ENCODE data around the gene FCRL6. TPM values are rescaled to one million over a fixed set of nuclear protein-coding genes. Genes with fewer than 3 reads are reported as not detected.
A peak's percentile ranks its signal among the peaks of the same experiment; 100 is the strongest.

Gene FCRL6
- total RNA-seq, 4 donors from 2014 or later = 0.45 TPM; not detected in 3

GRCh38 chr1:159825564-159825963 is 23.4 kb downstream of the FCRL6 start:
- no peak for DNase-seq (ENCODE audit: extremely low spot score)
- Histone ChIP-seq H3K9me3 (no peaks in the 10 kb centered on the region), H3K4me3 (no peak overlapping the region), H3K27ac (replicated peaks in 1 of 4) (no peak overlapping the region), H3K27me3 (peaks cover 0 to 33% (median 0%) of the 10 kb centered on the region in 4 donors), H3K36me3 (no peaks in the 10 kb centered on the region), H3K4me1 (peaks cover 0 to 11% (median 0%) of the 10 kb centered on the region in 4 donors)
- no peak for TF ChIP-seq POLR2AphosphoS5 (IDR thresholded peaks at IDR 0.05)
- TF ChIP-seq POLR2A (IDR thresholded peaks at IDR 0.05; ENCODE audit: low read depth) = no peak
- no peak for TF ChIP-seq EP300 (IDR thresholded peaks at IDR 0.05)
- TF ChIP-seq CTCF (IDR thresholded peaks at IDR 0.05) = no peak
- 67% methylated on average over 3 of the region's 3 CpGs for WGBS
- intact Hi-C loops (cut with DNase I) = no loop called here

GRCh38 chr1:159826441-159827101 is 24.4 kb downstream of the FCRL6 start, which contains the start of gene SLAMF8:
SLAMF8 (plus strand) TSS chr1:159826873; CDS start chr1:159826899, 26 bp downstream.
- TF ChIP-seq POLR2A (IDR thresholded peaks at IDR 0.05; ENCODE audit: low read depth) (no peak), POLR2AphosphoS5 (IDR thresholded peaks at IDR 0.05) (no peak), CTCF (IDR thresholded peaks at IDR 0.05) (no peak), EP300 (IDR thresholded peaks at IDR 0.05) (no peak)
- no peak for DNase-seq (ENCODE audit: extremely low spot score)

GRCh38 chr1:159827102-159827490 is 24.9 kb downstream of the FCRL6 start:
- TF ChIP-seq EP300 (IDR thresholded peaks at IDR 0.05) (no peak), POLR2A (IDR thresholded peaks at IDR 0.05; ENCODE audit: low read depth) (no peak), POLR2AphosphoS5 (IDR thresholded peaks at IDR 0.05) (no peak), CTCF (IDR thresholded peaks at IDR 0.05) (no peak)
- intact Hi-C loops (cut with DNase I) = no loop called here

More at GRCh38 chr1:159826441-159827101, 24.4 kb downstream of the FCRL6 start, which contains the start of gene SLAMF8:
- peaks cover 0 to 27% (median 0%) of the 10 kb centered on the region in 4 donors for H3K27me3 ChIP-seq
- H3K4me3 ChIP-seq = peak within 1 kb of the TSS in 1 of 4 donors; percentile 1
- WGBS = 74% methylated on average over 11 of the region's 11 CpGs
- no peak within 1 kb of the TSS for H3K27ac ChIP-seq (replicated peaks in 1 of 4)
- intact Hi-C loops (cut with DNase I) = no loop called here
- H3K36me3 ChIP-seq = no peaks in the 10 kb centered on the region
- H3K4me1 ChIP-seq = peaks cover 0 to 11% (median 0%) of the 10 kb centered on the region in 4 donors
- no peaks in the 10 kb centered on the region for H3K9me3 ChIP-seq

GRCh38 chr1:159827549-159827948 is 25.4 kb downstream of the FCRL6 start:
- 91% methylated on average over 3 of the region's 3 CpGs for WGBS
- peaks cover 0 to 24% (median 0%) of the 10 kb centered on the region in 4 donors for H3K27me3 ChIP-seq
- H3K9me3 ChIP-seq = no peaks in the 10 kb centered on the region
- H3K27ac ChIP-seq (replicated peaks in 1 of 4) = no peak overlapping the region
- H3K4me3 ChIP-seq = peak overlapping the region in 1 of 4 donors; percentile 1
- TF ChIP-seq POLR2A (IDR thresholded peaks at IDR 0.05; ENCODE audit: low read depth) = no peak
- no peak for TF ChIP-seq CTCF (IDR thresholded peaks at IDR 0.05)
- TF ChIP-seq POLR2AphosphoS5 (IDR thresholded peaks at IDR 0.05) = no peak
- no peak for TF ChIP-seq EP300 (IDR thresholded peaks at IDR 0.05)
- intact Hi-C loops (cut with DNase I) = no loop called here
- no peak for DNase-seq (ENCODE audit: extremely low spot score)
- no peaks in the 10 kb centered on the region for H3K36me3 ChIP-seq
- H3K4me1 ChIP-seq = peaks cover 0 to 11% (median 0%) of the 10 kb centered on the region in 4 donors

More at GRCh38 chr1:159827102-159827490, 24.9 kb downstream of the FCRL6 start:
- Histone ChIP-seq H3K36me3 (no peaks in the 10 kb centered on the region), H3K27ac (replicated peaks in 1 of 4) (no peak overlapping the region), H3K27me3 (peaks cover 0 to 26% (median 0%) of the 10 kb centered on the region in 4 donors), H3K4me3 (peak overlapping the region in 1 of 4 donors; percentile 1), H3K4me1 (peaks cover 0 to 11% (median 0%) of the 10 kb centered on the region in 4 donors), H3K9me3 (no peaks in the 10 kb centered on the region)
- DNase-seq (ENCODE audit: extremely low spot score) = no peak
- 90% methylated on average over 6 of the region's 6 CpGs for WGBS
